ENCODE data around the gene GPER1. TPM values are rescaled to one million over a fixed set of nuclear protein-coding genes. Genes with fewer than 3 reads are reported as not detected.
"Not testable (repeated sequence)": the region's sequence is repeated elsewhere in the genome, so short reads cannot be mapped to it uniquely, and the experiment has no call there.

Gene GPER1
- total and polyA plus RNA-seq, 2 donors: 0.99 to 3.4 TPM

DNA sequence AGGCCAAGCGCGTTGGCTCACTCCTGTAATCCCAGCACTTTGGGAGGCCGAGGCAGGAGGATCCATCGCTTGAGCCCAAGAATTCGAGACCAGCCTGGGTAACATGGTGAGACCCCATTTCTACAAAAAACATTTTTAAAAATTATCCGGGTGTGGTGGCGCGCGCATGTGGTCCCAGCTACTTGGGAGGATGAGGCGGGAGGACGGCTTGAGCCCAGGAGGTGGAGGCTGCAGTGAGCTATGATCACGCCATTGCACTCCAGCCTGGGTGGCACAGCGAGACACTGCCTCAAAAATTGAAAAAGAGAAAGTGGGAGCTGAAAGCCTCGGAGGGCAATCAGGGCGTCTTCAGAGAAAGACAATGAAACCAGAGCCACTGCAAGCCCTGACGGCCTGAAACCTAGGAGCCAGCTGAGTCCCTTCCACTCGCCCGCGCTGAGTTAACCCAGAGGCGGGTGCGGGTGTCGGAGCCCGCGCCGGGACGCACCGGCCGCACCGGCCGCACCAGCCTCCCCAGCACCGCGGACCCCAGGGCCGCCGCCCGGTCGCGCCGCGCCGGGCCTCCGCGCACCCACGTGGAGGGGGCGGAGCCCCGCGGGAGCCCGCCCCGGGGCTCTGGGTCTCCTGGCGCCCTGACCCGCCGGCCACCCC lies 49.7 kb downstream of the GPER1 start:
- Histone ChIP-seq H3K36me3 (ENCODE audit: control insufficient read depth in 2 of 2, insufficient read depth in 2 of 2, low read length in 1 of 2) (no peaks in the 10 kb centered on the region), H3K9me3 (ENCODE audit: control insufficient read depth in 2 of 2, insufficient read depth in 1 of 2, low read length in 1 of 2) (no peaks in the 10 kb centered on the region), H3K27ac (ENCODE audit: low read depth in 1 of 2, low read length in 1 of 2) (peak overlapping the region in 1 of 2 donors; percentile 54), H3K4me3 (ENCODE audit: low read length in 2 of 2) (peak overlapping the region; percentile 79 to 82), H3K27me3 (ENCODE audit: control insufficient read depth in 2 of 2, insufficient read depth in 1 of 2, low read length in 1 of 2) (no peaks in the 10 kb centered on the region), H3K4me1 (ENCODE audit: control insufficient read depth in 2 of 2, insufficient read depth in 2 of 2, low read length in 2 of 2) (peaks cover 13 to 16% of the 10 kb centered on the region in 2 donors)
- DNase-seq (ENCODE audit: low read depth in 6 of 9, low spot score in 9 of 9): peak in 1 of 9 donors; percentile 18
- 9% methylated on average over 51 of the region's 51 CpGs for WGBS

DNA sequence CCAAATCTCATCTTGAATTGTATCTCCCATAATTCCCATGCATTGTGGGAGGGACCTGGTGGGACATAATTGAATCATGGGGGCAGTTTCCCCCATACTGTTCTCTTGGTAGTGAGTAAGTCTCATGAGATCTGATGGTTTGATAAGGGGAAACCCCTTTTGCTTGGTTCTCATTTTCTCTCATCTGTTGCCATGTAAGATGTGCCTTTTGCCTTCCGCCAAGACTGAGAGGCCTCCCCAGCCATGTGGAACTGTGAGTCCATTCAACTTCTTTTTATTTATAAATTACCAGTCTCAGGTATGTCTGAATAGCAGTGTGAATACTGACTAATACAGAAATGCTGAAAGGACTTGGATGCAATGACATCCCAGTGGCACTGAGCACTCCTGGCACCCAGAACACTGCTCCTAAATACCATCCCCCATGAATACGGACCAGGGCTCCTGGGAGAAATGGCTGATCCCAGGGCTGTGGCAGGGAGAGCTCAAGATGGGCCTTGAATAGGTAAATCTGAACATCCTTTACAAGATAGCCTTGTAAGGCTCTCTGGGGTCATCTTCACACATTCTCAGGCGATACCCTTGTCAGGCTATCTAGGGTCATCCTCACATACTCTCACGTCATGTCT lies 52.7 kb downstream of the GPER1 start:
- H3K4me3 ChIP-seq (ENCODE audit: low read length in 2 of 2): no peak overlapping the region
- no peaks in the 10 kb centered on the region for H3K36me3 ChIP-seq (ENCODE audit: control insufficient read depth in 2 of 2, insufficient read depth in 2 of 2, low read length in 1 of 2)
- no peaks in the 10 kb centered on the region for H3K9me3 ChIP-seq (ENCODE audit: control insufficient read depth in 2 of 2, insufficient read depth in 1 of 2, low read length in 1 of 2)
- 97% methylated on average over 4 of the region's 4 CpGs for WGBS
- H3K27me3 ChIP-seq (ENCODE audit: control insufficient read depth in 2 of 2, insufficient read depth in 1 of 2, low read length in 1 of 2): no peaks in the 10 kb centered on the region
- H3K27ac ChIP-seq (ENCODE audit: low read depth in 1 of 2, low read length in 1 of 2): no peak overlapping the region
- H3K4me1 ChIP-seq (ENCODE audit: control insufficient read depth in 2 of 2, insufficient read depth in 2 of 2, low read length in 2 of 2): peaks cover 13 to 16% of the 10 kb centered on the region in 2 donors
- DNase-seq (ENCODE audit: low read depth in 6 of 9, low spot score in 9 of 9): no peak

DNA sequence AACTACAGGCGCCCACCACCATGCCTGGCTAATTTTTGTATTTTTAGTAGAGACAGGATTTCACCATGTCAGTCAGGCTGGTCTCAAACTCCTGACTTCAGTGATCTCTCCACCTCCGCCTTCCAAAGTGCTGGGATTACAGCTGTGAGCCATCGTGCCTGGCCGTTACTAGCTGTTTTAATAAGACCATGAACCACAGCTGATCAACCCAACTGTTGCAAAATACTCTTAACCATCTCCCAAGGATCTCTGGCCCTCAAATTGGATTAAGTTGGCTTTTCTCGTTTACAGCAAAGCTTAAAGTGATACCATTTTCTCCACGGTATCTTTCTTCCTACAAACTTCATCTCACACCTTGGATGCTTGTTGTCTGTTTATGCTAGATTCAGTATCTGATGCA lies 53.7 kb downstream of the GPER1 start:
- Histone ChIP-seq H3K9me3 (ENCODE audit: control insufficient read depth in 2 of 2, insufficient read depth in 1 of 2, low read length in 1 of 2) (no peaks in the 10 kb centered on the region), H3K27me3 (ENCODE audit: control insufficient read depth in 2 of 2, insufficient read depth in 1 of 2, low read length in 1 of 2) (no peaks in the 10 kb centered on the region), H3K27ac (ENCODE audit: low read depth in 1 of 2, low read length in 1 of 2) (no peak overlapping the region), H3K4me3 (ENCODE audit: low read length in 2 of 2) (no peak overlapping the region), H3K4me1 (ENCODE audit: control insufficient read depth in 2 of 2, insufficient read depth in 2 of 2, low read length in 2 of 2) (peaks cover 11 to 15% of the 10 kb centered on the region in 2 donors), H3K36me3 (ENCODE audit: control insufficient read depth in 2 of 2, insufficient read depth in 2 of 2, low read length in 1 of 2) (no peaks in the 10 kb centered on the region)
- WGBS: 96% methylated on average over 6 of the region's 6 CpGs
- DNase-seq (ENCODE audit: low read depth in 6 of 9, low spot score in 9 of 9): no peak

DNA sequence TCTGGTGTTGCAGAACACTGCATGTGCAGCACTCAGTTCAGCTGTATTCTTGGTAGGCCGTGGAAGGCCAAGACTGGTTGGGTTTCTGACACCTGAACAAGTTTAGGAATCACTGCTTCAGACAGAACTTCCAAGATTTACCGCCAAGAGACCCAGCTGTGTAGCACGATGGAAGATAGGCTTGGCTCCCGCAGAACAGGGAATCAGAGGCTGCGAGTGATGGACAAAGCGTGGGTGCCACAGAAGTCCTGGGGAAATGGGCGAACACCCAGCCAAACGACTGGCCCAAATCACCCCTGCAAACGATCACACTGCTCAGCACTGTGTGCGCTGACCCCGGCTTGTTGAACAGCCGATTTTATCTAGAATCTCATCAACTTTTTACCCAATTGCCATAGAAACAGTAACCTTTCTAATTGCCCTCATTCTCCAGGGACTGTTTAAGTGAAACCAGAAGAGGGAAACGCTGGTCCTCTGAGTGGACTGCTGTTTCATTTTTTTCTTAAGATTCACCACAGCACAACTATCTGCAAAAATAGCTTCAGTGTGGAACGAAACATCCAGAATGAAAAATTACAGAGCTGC lies 54.2 kb downstream of the GPER1 start:
- Histone ChIP-seq H3K27me3 (ENCODE audit: control insufficient read depth in 2 of 2, insufficient read depth in 1 of 2, low read length in 1 of 2) (no peaks in the 10 kb centered on the region), H3K4me1 (ENCODE audit: control insufficient read depth in 2 of 2, insufficient read depth in 2 of 2, low read length in 2 of 2) (peaks cover 7 to 10% of the 10 kb centered on the region in 2 donors), H3K9me3 (ENCODE audit: control insufficient read depth in 2 of 2, insufficient read depth in 1 of 2, low read length in 1 of 2) (no peaks in the 10 kb centered on the region), H3K4me3 (ENCODE audit: low read length in 2 of 2) (no peak overlapping the region), H3K36me3 (ENCODE audit: control insufficient read depth in 2 of 2, insufficient read depth in 2 of 2, low read length in 1 of 2) (no peaks in the 10 kb centered on the region), H3K27ac (ENCODE audit: low read depth in 1 of 2, low read length in 1 of 2) (no peak overlapping the region)
- 84% methylated on average over 14 of the region's 14 CpGs for WGBS
- DNase-seq (ENCODE audit: low read depth in 6 of 9, low spot score in 9 of 9): no peak

DNA sequence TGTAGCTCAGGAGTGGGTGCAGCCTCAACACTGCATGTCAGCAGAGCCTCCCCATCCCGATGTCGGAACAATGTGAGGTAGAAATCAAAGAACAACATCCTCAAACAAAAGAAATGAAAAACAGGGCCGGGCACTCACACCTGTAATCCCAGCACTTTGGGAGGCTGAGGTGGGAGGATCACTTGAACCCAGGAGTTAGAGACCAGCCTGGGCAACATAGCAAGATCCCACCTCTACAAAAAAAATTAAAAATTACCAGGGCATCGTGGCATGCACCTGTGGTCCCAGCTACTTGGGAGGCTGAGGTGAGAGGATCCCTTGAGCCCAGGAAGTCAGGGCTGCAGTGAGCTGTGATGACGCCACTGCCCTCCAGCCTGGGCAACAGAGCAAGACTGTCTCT lies 55.1 kb downstream of the GPER1 start:
- H3K36me3 ChIP-seq (ENCODE audit: control insufficient read depth in 2 of 2, insufficient read depth in 2 of 2, low read length in 1 of 2); H3K4me1 ChIP-seq (ENCODE audit: control insufficient read depth in 2 of 2, insufficient read depth in 2 of 2, low read length in 2 of 2); H3K27ac ChIP-seq (ENCODE audit: low read depth in 1 of 2, low read length in 1 of 2); H3K27me3 ChIP-seq (ENCODE audit: control insufficient read depth in 2 of 2, insufficient read depth in 1 of 2, low read length in 1 of 2); H3K9me3 ChIP-seq (ENCODE audit: control insufficient read depth in 2 of 2, insufficient read depth in 1 of 2, low read length in 1 of 2); H3K4me3 ChIP-seq (ENCODE audit: low read length in 2 of 2); DNase-seq (ENCODE audit: low read depth in 6 of 9, low spot score in 9 of 9): not testable (repeated sequence)
- WGBS: 87% methylated on average over 5 of the region's 5 CpGs

Other genes with a start within 250 kb of the GPER1 start
- 24.3 TPM for gene GET4, start 211.6 kb upstream of the GPER1 start, total RNA-seq
- 84.7 TPM for gene GET4, start 211.6 kb upstream of the GPER1 start, polyA plus RNA-seq
- gene ADAP1, start 133.4 kb upstream of the GPER1 start, total RNA-seq: 6.2 TPM
- gene ADAP1, start 133.4 kb upstream of the GPER1 start, polyA plus RNA-seq: 9.4 TPM
- gene COX19, start 112.6 kb upstream of the GPER1 start, total RNA-seq: 6.9 TPM
- 11.6 TPM for gene COX19, start 112.6 kb upstream of the GPER1 start, polyA plus RNA-seq
- 0.09 TPM for gene CYP2W1, start 104.9 kb upstream of the GPER1 start, total RNA-seq
- 0.48 TPM for gene CYP2W1, start 104.9 kb upstream of the GPER1 start, polyA plus RNA-seq
- 2.7 TPM for gene GPR146, start 43.6 kb upstream of the GPER1 start, total RNA-seq
- gene GPR146, start 43.6 kb upstream of the GPER1 start, polyA plus RNA-seq: 12.6 TPM
- 18.8 TPM for gene ZFAND2A, start 72.1 kb downstream of the GPER1 start, total RNA-seq
- gene ZFAND2A, start 72.1 kb downstream of the GPER1 start, polyA plus RNA-seq: 34.9 TPM
- 0.05 TPM for gene UNCX, start 144.8 kb downstream of the GPER1 start, total RNA-seq
- gene UNCX, start 144.8 kb downstream of the GPER1 start, polyA plus RNA-seq: 0.07 TPM

Measured in thymus (tissue), 11 donors.